ENCODE results near the gene ATP2A1. TPM values are rescaled to one million over a fixed set of nuclear protein-coding genes. Genes with fewer than 3 reads are reported as not detected.
"Not testable (repeated sequence)": the region's sequence is repeated elsewhere in the genome, so short reads cannot be mapped to it uniquely, and the experiment has no call there.

ATP2A1 gene
- total and polyA plus RNA-seq, 2 experiments from 2014 or later, result 0.09 to 0.11 TPM

DNA sequence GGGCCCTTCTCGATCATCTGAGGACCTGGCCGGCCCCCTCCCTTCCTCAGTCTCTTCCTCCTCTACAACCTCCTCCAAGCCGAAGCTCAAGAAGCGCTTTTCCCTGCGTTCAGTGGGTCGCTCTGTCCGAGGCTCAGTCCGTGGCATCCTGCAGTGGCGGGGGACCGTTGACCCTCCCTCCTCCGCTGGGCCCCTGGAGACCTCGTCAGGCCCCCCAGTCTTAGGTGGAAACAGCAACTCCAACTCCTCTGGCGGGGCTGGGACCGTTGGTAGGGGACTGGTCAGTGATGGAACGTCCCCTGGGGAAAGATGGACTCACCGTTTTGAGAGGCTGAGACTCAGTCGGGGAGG is 11.9 kb upstream of the ATP2A1 start:
- 89 to 92% methylated on average over 16 to 17 of the region's 17 CpGs for WGBS, 2 experiments (ENCODE audit: low coverage in 1 of 2, low lambda C conversion rate in 2 of 2, missing lambda C conversion rate in 2 of 2)
- H3K27me3 ChIP-seq (replicated peaks; ENCODE audit: insufficient read depth), result no peaks in the 10 kb centered on the region
- no peaks in the 10 kb centered on the region for H4K20me1 ChIP-seq (ENCODE audit: insufficient read depth)
- H3K9me3 ChIP-seq (ENCODE audit: low read depth), result no peaks in the 10 kb centered on the region
- peaks cover 53% of the 10 kb centered on the region for H3K79me2 ChIP-seq (ENCODE audit: insufficient read depth)
- 0 out of 2 replicates have a peak, but pooled peaks cover 16% of the 10 kb centered on the region for H3K4me1 ChIP-seq (ENCODE audit: insufficient read depth)
- in situ Hi-C loops (cut with MboI), result no loop called here
- no peak for DNase-seq
- H3F3A ChIP-seq (ENCODE audit: insufficient read depth), result no peaks in the 10 kb centered on the region
- TF ChIP-seq EZH2phosphoT487 (IDR thresholded peaks at IDR 0.05; ENCODE audit: insufficient read depth, low read depth) (no peak), EZH2 (IDR thresholded peaks at IDR 0.05; ENCODE audit: insufficient read depth, poor library complexity, severe bottlenecking) (no peak)
- no peaks in the 10 kb centered on the region for H3K9me2 ChIP-seq (ENCODE audit: insufficient read depth)
- peaks cover 13% of the 10 kb centered on the region; the same call in 1 of the 2 replicates for H3K36me3 ChIP-seq (ENCODE audit: low read depth)
- no peak overlapping the region for H2AFZ ChIP-seq
- no peak overlapping the region for H3K27ac ChIP-seq
- no peak overlapping the region for H3K4me2 ChIP-seq (ENCODE audit: unreplicated experiment)
- no peak overlapping the region for H3K9ac ChIP-seq
- no peak overlapping the region for H3K4me3 ChIP-seq

DNA sequence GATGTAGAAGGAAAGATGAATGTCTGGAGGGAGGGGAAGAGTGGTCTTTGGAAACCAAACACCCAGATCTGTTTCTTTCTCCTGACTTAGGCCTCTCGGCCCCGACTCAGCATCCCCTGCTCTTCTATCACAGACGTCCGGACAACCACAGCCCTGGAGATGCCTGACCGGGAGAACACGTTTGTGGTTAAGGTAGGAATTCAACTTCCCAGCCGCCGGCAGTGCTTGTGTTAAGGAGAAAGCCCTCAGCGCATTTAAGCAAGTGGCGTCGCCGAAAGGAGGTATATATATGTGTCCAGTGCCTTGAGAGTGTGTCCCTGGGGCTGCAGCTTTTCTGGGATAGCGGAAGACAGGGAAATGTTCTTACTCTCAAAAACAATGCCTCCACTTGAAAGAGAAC is 11.0 kb upstream of the ATP2A1 start:
- in situ Hi-C loops (cut with MboI), result no loop called here
- no peak overlapping the region for H3K4me2 ChIP-seq (ENCODE audit: unreplicated experiment)
- no peaks in the 10 kb centered on the region for H3K27me3 ChIP-seq (replicated peaks; ENCODE audit: insufficient read depth)
- H3K9me3 ChIP-seq (ENCODE audit: low read depth), result no peaks in the 10 kb centered on the region
- H3K36me3 ChIP-seq (ENCODE audit: low read depth), result peaks cover 13% of the 10 kb centered on the region; the same call in 1 of the 2 replicates
- 91 to 92% methylated on average over 13 of the region's 13 CpGs for WGBS, 2 experiments (ENCODE audit: low coverage in 1 of 2, low lambda C conversion rate in 2 of 2, missing lambda C conversion rate in 2 of 2)
- no peaks in the 10 kb centered on the region for H4K20me1 ChIP-seq (ENCODE audit: insufficient read depth)
- H2AFZ ChIP-seq, result no peak overlapping the region
- H3K9me2 ChIP-seq (ENCODE audit: insufficient read depth), result no peaks in the 10 kb centered on the region
- DNase-seq, result no peak
- no peak overlapping the region for H3K9ac ChIP-seq
- peaks cover 45% of the 10 kb centered on the region for H3K79me2 ChIP-seq (ENCODE audit: insufficient read depth)
- TF ChIP-seq EZH2phosphoT487 (IDR thresholded peaks at IDR 0.05; ENCODE audit: insufficient read depth, low read depth), result no peak
- no peak overlapping the region for H3K27ac ChIP-seq
- 0 out of 2 replicates have a peak, but pooled peaks cover 14% of the 10 kb centered on the region for H3K4me1 ChIP-seq (ENCODE audit: insufficient read depth)
- H3K4me3 ChIP-seq, result no peak overlapping the region
- H3F3A ChIP-seq (ENCODE audit: insufficient read depth), result no peaks in the 10 kb centered on the region

DNA sequence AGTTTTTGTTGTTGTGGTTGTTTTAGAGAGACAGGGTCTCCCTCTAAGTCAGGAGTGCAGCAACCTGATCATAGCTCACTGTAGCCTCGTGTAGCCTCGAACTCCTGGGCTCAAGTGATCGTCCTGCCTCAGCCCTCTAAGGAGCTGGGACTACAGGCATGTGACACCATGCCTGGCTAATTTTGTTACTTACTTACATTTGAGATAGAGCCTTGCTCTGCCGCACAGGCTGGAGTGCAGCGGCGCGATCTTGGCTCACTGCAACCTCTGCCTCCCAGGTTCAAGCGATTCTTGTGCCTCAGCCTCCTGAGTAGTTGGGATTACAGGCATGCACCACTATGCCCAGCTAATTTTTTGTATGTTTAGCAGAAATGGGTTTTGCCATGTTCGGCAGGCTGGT is 10.6 kb upstream of the ATP2A1 start:
- H3K9ac ChIP-seq; H3K9me3 ChIP-seq (ENCODE audit: low read depth); H3K27me3 ChIP-seq (replicated peaks; ENCODE audit: insufficient read depth); H2AFZ ChIP-seq; H3K9me2 ChIP-seq (ENCODE audit: insufficient read depth); H3K4me2 ChIP-seq (ENCODE audit: unreplicated experiment); DNase-seq; H4K20me1 ChIP-seq (ENCODE audit: insufficient read depth); H3K27ac ChIP-seq; H3K4me3 ChIP-seq; H3F3A ChIP-seq (ENCODE audit: insufficient read depth); in situ Hi-C loops (cut with MboI): not testable (repeated sequence)
- Histone ChIP-seq H3K36me3 (ENCODE audit: low read depth) (peaks cover 13% of the 10 kb centered on the region; the same call in 1 of the 2 replicates), H3K4me1 (ENCODE audit: insufficient read depth) (0 out of 2 replicates have a peak, but pooled peaks cover 10% of the 10 kb centered on the region), H3K79me2 (ENCODE audit: insufficient read depth) (peaks cover 41% of the 10 kb centered on the region)
- WGBS, 2 experiments (ENCODE audit: low coverage in 1 of 2, low lambda C conversion rate in 2 of 2, missing lambda C conversion rate in 2 of 2), result 96 to 98% methylated on average over 9 of the region's 9 CpGs

DNA sequence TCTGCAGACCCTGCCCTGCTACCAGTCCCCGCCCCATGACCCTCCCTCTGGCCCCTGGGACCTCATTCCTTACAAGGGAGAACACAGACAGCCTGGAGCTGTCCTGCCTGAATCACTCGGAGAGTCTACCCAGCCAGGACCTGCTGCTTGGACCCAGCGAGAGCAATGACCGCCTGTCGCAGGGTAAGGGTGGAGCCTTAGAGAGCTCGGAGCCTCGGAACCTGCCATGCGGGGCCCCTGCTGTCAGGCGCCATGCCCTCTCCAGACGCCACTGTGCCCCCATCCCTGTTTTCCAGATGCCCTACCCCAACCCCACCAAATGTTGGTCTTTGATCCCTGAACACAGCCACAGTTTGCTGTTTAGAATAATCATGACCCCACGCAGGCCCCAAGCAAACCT is 9.1 kb upstream of the ATP2A1 start:
- no peak overlapping the region for H3K27ac ChIP-seq
- H3K9me3 ChIP-seq (ENCODE audit: low read depth), result no peaks in the 10 kb centered on the region
- TF ChIP-seq EZH2phosphoT487 (IDR thresholded peaks at IDR 0.05; ENCODE audit: insufficient read depth, low read depth), result no peak
- no peak for TF ChIP-seq EZH2 (IDR thresholded peaks at IDR 0.05; ENCODE audit: insufficient read depth, poor library complexity, severe bottlenecking)
- WGBS, 2 experiments (ENCODE audit: low coverage in 1 of 2, low lambda C conversion rate in 2 of 2, missing lambda C conversion rate in 2 of 2), result 95 to 96% methylated on average over 11 of the region's 11 CpGs
- peaks cover 13% of the 10 kb centered on the region; the same call in 1 of the 2 replicates for H3K36me3 ChIP-seq (ENCODE audit: low read depth)
- H3K9ac ChIP-seq, result no peak overlapping the region
- H3F3A ChIP-seq (ENCODE audit: insufficient read depth), result no peaks in the 10 kb centered on the region
- 0 out of 2 replicates have a peak, but pooled peaks cover 10% of the 10 kb centered on the region for H3K4me1 ChIP-seq (ENCODE audit: insufficient read depth)
- H2AFZ ChIP-seq, result no peak overlapping the region
- no peak overlapping the region for H3K4me3 ChIP-seq
- H3K27me3 ChIP-seq (replicated peaks; ENCODE audit: insufficient read depth), result no peaks in the 10 kb centered on the region
- no peak for DNase-seq
- no peaks in the 10 kb centered on the region for H4K20me1 ChIP-seq (ENCODE audit: insufficient read depth)
- no peaks in the 10 kb centered on the region for H3K9me2 ChIP-seq (ENCODE audit: insufficient read depth)
- in situ Hi-C loops (cut with MboI), result no loop called here
- no peak overlapping the region for H3K4me2 ChIP-seq (ENCODE audit: unreplicated experiment)
- peaks cover 26% of the 10 kb centered on the region for H3K79me2 ChIP-seq (ENCODE audit: insufficient read depth)

DNA sequence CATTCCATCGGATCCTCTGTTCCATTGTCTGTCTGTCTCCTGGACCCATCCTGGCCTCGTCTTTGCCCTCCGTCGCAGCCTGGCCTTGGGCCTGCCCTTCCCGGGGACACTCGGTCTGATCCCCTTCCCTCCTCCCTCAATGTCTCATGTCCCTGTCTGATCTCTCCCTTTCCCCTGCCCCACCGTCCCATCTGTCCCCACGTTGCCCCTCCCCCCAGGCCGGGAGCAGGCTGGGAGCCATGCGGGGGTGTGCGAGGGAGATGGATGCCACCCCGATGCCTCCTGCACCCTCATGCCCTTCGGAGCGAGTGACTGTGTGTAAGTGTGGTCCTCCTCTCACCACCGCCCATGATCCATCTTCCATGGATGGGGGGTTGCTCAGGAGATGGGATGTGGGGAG is 5.3 kb upstream of the ATP2A1 start:
- Histone ChIP-seq H3K27me3 (replicated peaks; ENCODE audit: insufficient read depth) (no peaks in the 10 kb centered on the region), H3K27ac (no peak overlapping the region), H3K9me2 (ENCODE audit: insufficient read depth) (no peaks in the 10 kb centered on the region), H3K9ac (no peak overlapping the region), H3K4me3 (no peak overlapping the region), H4K20me1 (ENCODE audit: insufficient read depth) (no peaks in the 10 kb centered on the region), H3K79me2 (ENCODE audit: insufficient read depth) (no peaks in the 10 kb centered on the region), H3K9me3 (ENCODE audit: low read depth) (no peaks in the 10 kb centered on the region), H3F3A (ENCODE audit: insufficient read depth) (no peaks in the 10 kb centered on the region), H3K4me2 (ENCODE audit: unreplicated experiment) (no peak overlapping the region), H2AFZ (no peak overlapping the region), H3K36me3 (ENCODE audit: low read depth) (peaks cover 13% of the 10 kb centered on the region; the same call in 1 of the 2 replicates), H3K4me1 (ENCODE audit: insufficient read depth) (no peaks in the 10 kb centered on the region)
- WGBS, 2 experiments (ENCODE audit: low coverage in 1 of 2, low lambda C conversion rate in 2 of 2, missing lambda C conversion rate in 2 of 2), result 86 to 100% methylated on average over 6 to 15 of the region's 15 CpGs
- TF ChIP-seq EZH2phosphoT487 (IDR thresholded peaks at IDR 0.05; ENCODE audit: insufficient read depth, low read depth), result no peak
- TF ChIP-seq EZH2 (IDR thresholded peaks at IDR 0.05; ENCODE audit: insufficient read depth, poor library complexity, severe bottlenecking), result no peak
- in situ Hi-C loops (cut with MboI), result no loop called here
- DNase-seq, result no peak

All from GM23248 (cell line).